ENCODE results near the gene PFKFB4.

PFKFB4 gene
- 2.8 to 5.5 reads per million in 2 donors for total RNA-seq

GRCh38 chr3:48556796-48557626 is at the start of gene PFKFB4:
PFKFB4 (minus strand) TSS chr3:48556803; CDS start chr3:48556777, 26 bp downstream.
- peak; percentile 98 to 100 (median 99) for DNase-seq

DNA sequence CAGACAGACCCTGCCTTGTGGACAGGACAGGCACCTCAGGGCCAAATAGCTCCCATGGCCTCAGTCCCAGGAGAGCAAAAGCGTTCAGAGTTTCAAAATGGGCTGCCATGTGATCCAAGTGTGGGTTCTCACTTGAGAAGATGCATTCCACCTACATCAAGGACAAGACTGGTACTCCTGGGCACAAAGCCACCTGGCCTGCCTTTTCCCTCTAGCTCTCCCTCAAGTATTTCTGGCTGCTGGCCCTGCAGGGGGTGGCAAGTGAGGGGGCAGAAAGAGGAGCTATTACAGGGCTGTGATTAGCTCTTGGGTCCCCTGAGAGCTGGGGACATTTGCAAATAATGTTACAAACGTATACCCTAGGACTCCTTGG is 45.0 kb upstream of the PFKFB4 start:
- no peak for DNase-seq

- DNase-seq: no peak
These were observed 44.4 kb upstream of the PFKFB4 start for GRCh38 chr3:48600711-48601621.

- no peak for DNase-seq
These were observed 43.1 kb upstream of the PFKFB4 start for GRCh38 chr3:48599509-48600285.

DNA sequence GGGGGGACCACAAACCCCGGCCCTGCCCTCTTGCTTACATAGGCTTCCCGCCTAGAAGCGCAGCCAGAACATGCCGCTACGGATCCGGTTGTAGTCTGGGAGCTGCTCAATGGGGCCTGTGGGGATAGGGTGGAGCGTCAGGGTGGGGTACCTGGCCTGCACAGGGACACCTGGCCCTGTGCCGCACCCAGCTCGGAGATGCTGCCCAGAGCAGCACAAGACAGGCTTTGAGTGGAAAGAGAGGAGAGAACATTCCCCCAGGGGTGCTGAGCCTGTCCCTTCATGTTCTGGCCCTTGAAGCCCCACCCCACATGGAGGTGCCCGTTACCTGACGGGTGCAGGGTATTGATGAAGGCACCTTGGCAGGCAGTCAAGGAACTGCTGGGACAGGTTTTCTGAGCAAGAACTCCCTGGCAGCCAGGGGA is 42.5 kb upstream of the PFKFB4 start:
- no peak for DNase-seq

DNA sequence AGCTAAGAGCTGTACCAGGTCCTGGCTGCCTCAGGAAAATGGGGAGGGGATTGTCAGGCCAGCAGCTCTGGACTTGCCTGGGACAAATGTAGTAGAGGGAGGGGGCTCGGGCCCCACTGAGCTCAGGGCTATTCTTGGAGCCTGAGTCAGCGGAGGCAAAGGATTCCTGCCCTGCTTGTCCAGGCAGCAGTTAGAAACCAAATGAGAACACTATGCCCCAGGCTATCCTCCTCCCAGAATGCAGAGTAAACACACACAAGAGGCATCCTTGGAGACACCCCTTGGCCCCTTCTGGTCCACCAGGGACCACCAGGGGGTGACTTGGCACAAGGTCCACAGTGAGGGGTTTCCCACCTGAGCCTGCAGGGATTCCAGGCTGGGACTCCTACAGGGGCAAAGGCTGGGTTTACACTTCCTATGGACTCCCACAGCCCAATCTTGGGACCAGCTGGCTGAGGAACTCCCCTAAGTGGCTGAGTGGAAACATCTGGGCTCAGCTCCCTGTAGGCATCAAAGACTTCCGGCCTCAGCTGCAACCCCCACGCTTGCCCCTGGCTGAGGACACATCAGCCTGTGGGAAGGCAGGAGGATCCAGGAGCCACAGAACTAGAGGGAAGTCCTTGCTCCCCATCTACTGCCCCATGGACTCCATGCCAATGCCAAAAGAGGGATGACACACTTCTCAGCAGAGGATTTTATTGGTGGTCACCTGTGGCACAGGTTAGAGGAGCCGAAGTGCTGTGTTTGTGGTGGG is 41.9 kb upstream of the PFKFB4 start:
- no peak for DNase-seq

GRCh38 chr3:48597408-48597800 is 40.8 kb upstream of the PFKFB4 start:
- no peak for DNase-seq

GRCh38 chr3:48596676-48597407 is 40.2 kb upstream of the PFKFB4 start:
- no peak for DNase-seq

GRCh38 chr3:48596157-48596556 is 39.6 kb upstream of the PFKFB4 start:
- no peak for DNase-seq

GRCh38 chr3:48595526-48596121 is 39.0 kb upstream of the PFKFB4 start:
- DNase-seq: no peak

GRCh38 chr3:48595075-48595525 is 38.5 kb upstream of the PFKFB4 start, which contains the start of gene COL7A1:
COL7A1 (minus strand) TSS chr3:48595329; CDS start chr3:48595159, 170 bp downstream.
- DNase-seq: no peak

GRCh38 chr3:48594417-48595049 is 37.9 kb upstream of the PFKFB4 start:
- DNase-seq: no peak

DNA sequence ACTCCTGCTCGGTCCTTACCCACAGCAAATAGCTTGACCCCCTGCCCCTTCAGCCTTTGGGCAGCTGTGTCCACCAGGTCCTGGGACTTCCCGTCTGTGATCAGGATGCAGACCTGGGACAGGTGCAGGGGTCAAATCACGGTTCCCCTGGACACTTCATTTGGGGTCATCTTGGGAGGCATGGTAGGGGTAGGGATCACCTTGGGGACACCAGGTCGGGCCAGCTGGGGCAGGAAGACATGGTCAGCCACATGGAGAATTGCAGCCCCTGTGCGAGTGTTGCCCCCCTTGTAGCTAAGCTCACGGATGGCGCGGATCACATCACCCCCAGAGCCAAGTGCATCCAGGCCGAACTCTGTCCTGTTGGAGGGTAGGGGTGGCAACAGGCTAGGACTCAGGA is 36.7 kb upstream of the PFKFB4 start:
- no peak for DNase-seq

- no peak for DNase-seq
These were observed 36.0 kb upstream of the PFKFB4 start for GRCh38 chr3:48592519-48593087.

DNA sequence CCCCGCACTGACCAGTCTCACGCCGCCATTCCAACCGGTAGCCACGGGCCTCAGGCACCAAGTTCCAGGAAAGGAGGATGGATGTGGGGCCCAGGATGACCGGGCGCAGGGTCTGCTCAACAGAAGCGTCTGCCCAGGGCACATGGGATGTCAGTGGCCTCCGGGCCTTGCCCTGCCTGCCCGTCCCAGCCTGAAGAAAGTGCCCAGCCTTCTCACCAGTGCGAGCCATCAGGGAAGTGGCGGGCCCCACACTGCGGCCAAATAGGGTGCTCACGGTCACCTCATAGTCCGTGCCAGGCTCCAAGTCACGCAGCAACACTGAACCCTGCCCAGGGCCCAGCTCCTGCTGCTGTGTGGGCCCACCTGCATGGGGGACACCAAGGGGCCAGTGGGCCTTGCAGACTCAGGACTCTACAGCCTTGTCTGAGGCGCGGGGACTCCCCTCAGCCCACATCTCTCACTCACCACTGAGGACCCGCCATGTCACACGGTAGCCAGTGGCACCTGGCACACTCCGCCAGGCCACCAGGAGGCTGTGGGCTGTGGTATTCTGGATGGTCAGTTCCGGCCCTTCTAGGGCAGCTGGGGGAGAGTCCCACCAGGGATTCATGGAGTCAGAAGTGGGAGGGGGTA is 35.4 kb upstream of the PFKFB4 start:
- no peak for DNase-seq

DNA sequence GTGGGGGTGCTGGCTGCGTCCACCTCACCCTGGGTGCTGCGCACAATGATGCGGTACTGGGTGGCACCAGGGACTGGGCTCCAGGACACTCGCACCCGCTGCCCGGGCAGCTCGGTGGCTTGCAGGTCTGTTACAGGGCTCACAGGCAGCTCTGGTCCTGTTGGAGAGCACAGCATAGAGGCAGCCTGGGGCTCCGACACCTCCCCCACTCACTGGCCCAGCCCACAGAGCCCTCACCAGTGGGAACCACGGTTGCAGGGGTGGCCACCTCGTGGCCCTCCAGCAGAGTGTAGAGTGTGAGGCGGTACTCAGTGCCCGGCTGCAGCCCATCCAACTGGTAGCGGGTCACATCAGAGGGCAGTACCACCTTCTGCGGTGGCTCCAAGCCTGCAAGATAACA is 34.8 kb upstream of the PFKFB4 start:
- no peak for DNase-seq

DNA sequence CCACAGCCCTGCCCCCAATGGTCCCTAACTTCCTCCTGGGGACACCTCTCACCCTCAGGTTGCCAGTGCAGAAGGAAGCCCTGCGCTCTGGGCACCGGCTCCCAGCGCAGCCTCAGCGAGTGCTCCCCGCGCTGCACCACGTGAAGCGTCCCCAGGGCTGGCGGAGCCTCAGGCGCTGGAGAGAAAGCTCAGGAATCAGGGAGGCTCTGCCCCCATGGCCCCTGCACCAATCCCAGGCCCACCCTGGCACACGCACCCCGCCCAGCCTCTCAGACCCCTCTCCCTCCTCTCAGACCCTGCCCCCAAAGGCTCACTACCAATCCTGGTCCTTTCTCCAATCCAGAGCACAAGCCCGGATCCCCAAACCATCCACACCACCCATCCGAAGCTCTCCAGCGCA is 31.6 kb upstream of the PFKFB4 start:
- no peak for DNase-seq

DNA sequence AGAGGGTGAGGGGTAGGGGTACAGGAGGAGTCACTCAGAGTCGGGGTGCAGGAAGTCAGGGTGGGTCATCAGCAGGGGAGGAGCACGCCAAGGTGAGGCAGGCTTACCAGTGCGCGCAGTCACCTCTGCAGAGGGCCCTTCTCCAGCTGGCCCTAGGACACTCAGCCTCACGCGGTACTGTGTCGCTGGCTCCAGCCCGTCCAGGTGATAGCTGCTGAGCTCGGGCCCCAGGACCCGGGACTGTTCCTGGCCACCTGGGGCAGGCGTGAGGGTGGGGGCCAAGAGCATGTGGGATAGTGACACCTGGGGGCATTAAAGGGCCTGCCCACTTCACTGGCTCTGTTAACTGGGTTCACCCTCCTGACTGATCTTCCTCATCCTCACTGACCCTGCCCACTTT is 31.1 kb upstream of the PFKFB4 start:
- DNase-seq: no peak

GRCh38 chr3:48585411-48585810 is 28.8 kb upstream of the PFKFB4 start:
- DNase-seq: no peak
